ENCODE data around the gene ALG14. TPM values are rescaled to one million over a fixed set of nuclear protein-coding genes. Genes with fewer than 3 reads are reported as not detected.

Gene ALG14
- total and polyA plus RNA-seq, 2 donors (not counting 1 experiment from before 2014, with no cell fraction given): 3.5 to 3.8 TPM

DNA sequence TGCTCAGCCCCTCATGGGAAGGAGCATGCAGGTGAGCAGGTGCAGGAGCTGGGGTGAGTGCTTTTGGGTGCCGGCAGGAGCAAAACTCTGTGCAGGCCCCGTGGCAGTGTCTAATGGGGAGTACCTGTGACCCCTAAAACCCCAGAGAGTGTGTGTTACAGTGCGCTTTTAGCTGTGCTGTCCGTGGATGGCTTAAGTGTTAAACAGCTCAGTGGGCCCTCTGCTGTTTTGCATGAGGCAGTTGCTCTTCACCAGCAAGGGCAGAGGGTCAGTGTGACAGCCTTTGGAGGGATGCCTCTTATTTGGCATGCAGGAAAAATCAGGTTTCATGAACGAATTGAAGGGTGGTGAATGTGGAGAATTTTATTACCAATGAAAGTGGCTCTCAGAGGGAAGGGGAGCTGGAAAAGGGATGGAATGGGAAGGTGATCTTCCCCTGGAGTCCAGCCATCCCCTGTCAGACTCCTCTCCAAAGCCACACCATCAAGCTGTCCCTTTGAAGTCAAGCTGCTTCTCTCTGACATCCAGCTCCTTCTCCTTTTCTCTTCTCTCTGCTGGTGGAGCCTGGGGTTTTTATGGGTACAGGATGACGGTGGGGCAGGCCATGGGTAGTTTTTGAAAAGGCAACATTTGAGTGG is 17.0 kb upstream of the ALG14 start:
- Histone ChIP-seq H3K27me3 (ENCODE audit: control insufficient read depth, insufficient read depth, low read length) (no peaks in the 10 kb centered on the region), H3K4me1 (ENCODE audit: control insufficient read depth, extremely low read depth, insufficient read depth, low read length) (peaks cover 3% of the 10 kb centered on the region), H3K27ac (ENCODE audit: insufficient read depth, low read length) (no peak overlapping the region), H3K4me2 (ENCODE audit: extremely low read depth, insufficient read depth, low read length) (no peak overlapping the region), H3K4me3 (replicated peaks in 1 of 4; ENCODE audit: control extremely low read depth in 1 of 4, insufficient read depth in 1 of 4, low read depth in 3 of 4, low read length in 4 of 4) (no peak overlapping the region), H3K79me2 (ENCODE audit: control insufficient read depth, insufficient read depth, low read length) (no peaks in the 10 kb centered on the region), H3K9ac (ENCODE audit: insufficient read depth, low read length) (no peak overlapping the region), H2AFZ (ENCODE audit: low read length) (no peak overlapping the region), H3K36me3 (ENCODE audit: control insufficient read depth, insufficient read depth, low read length) (no peaks in the 10 kb centered on the region), H3K9me3 (ENCODE audit: control insufficient read depth, insufficient read depth, low read depth, low read length) (no peaks in the 10 kb centered on the region), H4K20me1 (ENCODE audit: control insufficient read depth, extremely low read depth, insufficient read depth, low read length) (no peaks in the 10 kb centered on the region)
- DNase-seq (ENCODE audit: low read depth in 2 of 2): no peak
- no peak for TF ChIP-seq EZH2 (IDR thresholded peaks at IDR 0.05; ENCODE audit: low read length, missing control alignments)

DNA sequence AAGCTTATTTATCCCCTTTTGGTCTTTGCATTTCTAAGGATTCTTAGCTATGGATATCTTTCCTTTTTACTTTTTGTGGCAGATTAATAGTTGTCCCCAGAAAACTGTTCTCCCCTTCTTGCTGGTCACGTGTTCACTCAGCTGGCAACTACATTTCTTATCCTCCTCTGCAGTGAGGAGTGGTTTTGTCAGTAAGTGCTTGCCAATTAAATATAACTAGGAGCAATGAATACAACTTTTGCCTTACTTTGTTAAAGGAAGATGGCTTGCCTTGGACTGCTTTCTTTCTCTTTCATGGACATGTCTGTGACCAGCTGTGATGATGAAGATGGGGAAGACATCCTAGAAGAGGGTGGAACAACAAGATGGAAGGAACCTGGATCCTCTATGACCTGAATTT is 15.6 kb upstream of the ALG14 start:
- Histone ChIP-seq H2AFZ (ENCODE audit: low read length) (peak overlapping the region; percentile 5), H3K4me2 (ENCODE audit: extremely low read depth, insufficient read depth, low read length) (no peak overlapping the region), H4K20me1 (ENCODE audit: control insufficient read depth, extremely low read depth, insufficient read depth, low read length) (no peaks in the 10 kb centered on the region), H3K9ac (ENCODE audit: insufficient read depth, low read length) (no peak overlapping the region), H3K36me3 (ENCODE audit: control insufficient read depth, insufficient read depth, low read length) (no peaks in the 10 kb centered on the region), H3K79me2 (ENCODE audit: control insufficient read depth, insufficient read depth, low read length) (no peaks in the 10 kb centered on the region), H3K4me3 (replicated peaks in 1 of 4; ENCODE audit: control extremely low read depth in 1 of 4, insufficient read depth in 1 of 4, low read depth in 3 of 4, low read length in 4 of 4) (no peak overlapping the region), H3K4me1 (ENCODE audit: control insufficient read depth, extremely low read depth, insufficient read depth, low read length) (peaks cover 3% of the 10 kb centered on the region), H3K27ac (ENCODE audit: insufficient read depth, low read length) (no peak overlapping the region), H3K27me3 (ENCODE audit: control insufficient read depth, insufficient read depth, low read length) (no peaks in the 10 kb centered on the region), H3K9me3 (ENCODE audit: control insufficient read depth, insufficient read depth, low read depth, low read length) (no peaks in the 10 kb centered on the region)
- no peak for DNase-seq (ENCODE audit: low read depth in 2 of 2)
- TF ChIP-seq, protein P1, sequence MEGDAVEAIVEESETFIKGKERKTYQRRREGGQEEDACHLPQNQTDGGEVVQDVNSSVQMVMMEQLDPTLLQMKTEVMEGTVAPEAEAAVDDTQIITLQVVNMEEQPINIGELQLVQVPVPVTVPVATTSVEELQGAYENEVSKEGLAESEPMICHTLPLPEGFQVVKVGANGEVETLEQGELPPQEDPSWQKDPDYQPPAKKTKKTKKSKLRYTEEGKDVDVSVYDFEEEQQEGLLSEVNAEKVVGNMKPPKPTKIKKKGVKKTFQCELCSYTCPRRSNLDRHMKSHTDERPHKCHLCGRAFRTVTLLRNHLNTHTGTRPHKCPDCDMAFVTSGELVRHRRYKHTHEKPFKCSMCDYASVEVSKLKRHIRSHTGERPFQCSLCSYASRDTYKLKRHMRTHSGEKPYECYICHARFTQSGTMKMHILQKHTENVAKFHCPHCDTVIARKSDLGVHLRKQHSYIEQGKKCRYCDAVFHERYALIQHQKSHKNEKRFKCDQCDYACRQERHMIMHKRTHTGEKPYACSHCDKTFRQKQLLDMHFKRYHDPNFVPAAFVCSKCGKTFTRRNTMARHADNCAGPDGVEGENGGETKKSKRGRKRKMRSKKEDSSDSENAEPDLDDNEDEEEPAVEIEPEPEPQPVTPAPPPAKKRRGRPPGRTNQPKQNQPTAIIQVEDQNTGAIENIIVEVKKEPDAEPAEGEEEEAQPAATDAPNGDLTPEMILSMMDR (conservative IDR thresholded peaks at IDR 0.05 in 1 of 2, IDR thresholded peaks at IDR 0.05 in 1 of 2; ENCODE audit: low read depth in 1 of 2, low read length in 2 of 2): no peak

DNA sequence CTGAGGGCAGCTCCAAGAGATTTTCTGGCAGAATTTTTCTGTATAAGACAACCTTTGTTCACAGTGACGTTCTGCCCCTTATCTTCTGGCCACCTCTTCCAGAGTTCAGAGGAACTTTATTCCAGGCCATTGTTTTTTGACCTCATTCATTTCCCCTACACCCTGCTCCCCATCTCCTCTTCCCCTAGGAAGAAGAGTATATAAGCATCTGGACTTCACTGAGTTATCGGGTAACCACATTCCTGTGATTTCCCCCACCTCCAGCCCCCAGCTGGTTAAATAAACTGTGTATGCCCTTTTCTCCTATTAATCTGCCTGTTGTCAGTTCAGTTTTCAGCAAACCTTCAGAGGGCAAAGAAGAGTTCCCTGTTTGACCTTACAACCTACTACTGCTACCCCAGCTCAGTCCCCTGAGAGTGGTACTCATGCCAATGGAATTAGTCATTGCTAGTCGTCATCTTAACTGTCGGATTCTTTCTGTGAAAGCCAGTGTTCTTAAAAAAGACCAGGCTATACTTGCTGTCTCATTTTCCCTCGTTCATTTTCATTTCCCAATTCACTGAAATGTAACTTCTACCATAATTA is 14.3 kb upstream of the ALG14 start:
- DNase-seq (ENCODE audit: low read depth in 2 of 2): peak; percentile 91 to 94
- Histone ChIP-seq H3K27me3 (ENCODE audit: control insufficient read depth, insufficient read depth, low read length) (no peaks in the 10 kb centered on the region), H3K4me2 (ENCODE audit: extremely low read depth, insufficient read depth, low read length) (peak overlapping the region; percentile 48), H3K4me1 (ENCODE audit: control insufficient read depth, extremely low read depth, insufficient read depth, low read length) (peaks cover 3% of the 10 kb centered on the region), H3K9me3 (ENCODE audit: control insufficient read depth, insufficient read depth, low read depth, low read length) (no peaks in the 10 kb centered on the region), H3K9ac (ENCODE audit: insufficient read depth, low read length) (no peak overlapping the region), H3K79me2 (ENCODE audit: control insufficient read depth, insufficient read depth, low read length) (no peaks in the 10 kb centered on the region), H3K4me3 (replicated peaks in 1 of 4; ENCODE audit: control extremely low read depth in 1 of 4, insufficient read depth in 1 of 4, low read depth in 3 of 4, low read length in 4 of 4) (no peak overlapping the region), H4K20me1 (ENCODE audit: control insufficient read depth, extremely low read depth, insufficient read depth, low read length) (no peaks in the 10 kb centered on the region), H3K36me3 (ENCODE audit: control insufficient read depth, insufficient read depth, low read length) (no peaks in the 10 kb centered on the region), H3K27ac (ENCODE audit: insufficient read depth, low read length) (peak overlapping the region; percentile 60), H2AFZ (ENCODE audit: low read length) (no peak overlapping the region)
- no peak for TF ChIP-seq EZH2 (IDR thresholded peaks at IDR 0.05; ENCODE audit: low read length, missing control alignments)
- TF ChIP-seq, protein P1 (conservative IDR thresholded peaks at IDR 0.05 in 1 of 2, IDR thresholded peaks at IDR 0.05 in 1 of 2; ENCODE audit: low read depth in 1 of 2, low read length in 2 of 2): no peak
